Measurements from ENCODE around the gene PPIA.

DNA sequence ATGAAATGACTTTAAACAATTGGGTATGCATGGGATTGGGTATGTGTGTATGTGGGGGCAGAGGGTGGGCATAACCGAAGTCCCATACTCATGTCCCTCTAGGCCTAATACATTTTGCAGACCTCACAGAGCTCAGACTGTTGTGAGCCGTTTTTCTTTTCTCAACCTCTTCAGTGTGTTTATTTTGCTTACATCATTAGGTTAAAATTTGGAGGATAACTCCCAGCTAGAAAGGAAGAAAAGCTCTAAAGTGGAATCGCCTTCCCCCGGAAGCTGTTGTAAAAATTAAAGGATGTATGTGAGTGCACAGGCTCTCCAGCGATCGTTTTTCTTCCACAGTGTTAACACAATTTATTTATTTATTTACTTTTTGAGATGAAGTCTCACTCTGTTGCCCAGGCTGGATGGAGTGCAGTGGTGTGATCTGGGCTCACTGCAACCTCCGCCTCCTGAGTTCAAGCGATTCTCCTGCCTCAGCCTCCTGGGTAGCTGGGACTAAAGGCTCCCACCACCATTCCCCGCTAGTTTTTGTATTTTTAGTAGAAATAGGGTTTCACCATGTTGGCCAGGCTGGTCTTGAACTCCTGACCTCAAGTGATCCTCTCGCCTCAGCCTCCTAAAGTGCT lies 52.9 kb downstream of the PPIA start:
- TF ChIP-seq, protein P1, sequence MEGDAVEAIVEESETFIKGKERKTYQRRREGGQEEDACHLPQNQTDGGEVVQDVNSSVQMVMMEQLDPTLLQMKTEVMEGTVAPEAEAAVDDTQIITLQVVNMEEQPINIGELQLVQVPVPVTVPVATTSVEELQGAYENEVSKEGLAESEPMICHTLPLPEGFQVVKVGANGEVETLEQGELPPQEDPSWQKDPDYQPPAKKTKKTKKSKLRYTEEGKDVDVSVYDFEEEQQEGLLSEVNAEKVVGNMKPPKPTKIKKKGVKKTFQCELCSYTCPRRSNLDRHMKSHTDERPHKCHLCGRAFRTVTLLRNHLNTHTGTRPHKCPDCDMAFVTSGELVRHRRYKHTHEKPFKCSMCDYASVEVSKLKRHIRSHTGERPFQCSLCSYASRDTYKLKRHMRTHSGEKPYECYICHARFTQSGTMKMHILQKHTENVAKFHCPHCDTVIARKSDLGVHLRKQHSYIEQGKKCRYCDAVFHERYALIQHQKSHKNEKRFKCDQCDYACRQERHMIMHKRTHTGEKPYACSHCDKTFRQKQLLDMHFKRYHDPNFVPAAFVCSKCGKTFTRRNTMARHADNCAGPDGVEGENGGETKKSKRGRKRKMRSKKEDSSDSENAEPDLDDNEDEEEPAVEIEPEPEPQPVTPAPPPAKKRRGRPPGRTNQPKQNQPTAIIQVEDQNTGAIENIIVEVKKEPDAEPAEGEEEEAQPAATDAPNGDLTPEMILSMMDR (IDR thresholded peaks at IDR 0.05): no peak
- no peak for TF ChIP-seq EZH2 (IDR thresholded peaks at IDR 0.05; ENCODE audit: borderline replicate concordance, insufficient read depth, low read depth, low read length, poor library complexity, severe bottlenecking)

Data from B cell (primary cell).